Fibroblast of the aortic adventitia (primary cell): ENCODE data around the gene ATP5MG. TPM values are rescaled to one million over a fixed set of nuclear protein-coding genes. Genes with fewer than 3 reads are reported as not detected.
A peak's percentile ranks its signal among the peaks of the same experiment; 100 is the strongest.
"Not testable (repeated sequence)": the region's sequence is repeated elsewhere in the genome, so short reads cannot be mapped to it uniquely, and the experiment has no call there.

ENCODE experiments used
- DNase-seq: peaks from one replicate; pipeline ENCODE4 v3.0.0-alpha.2; 2010; ENCODE audit warnings: low read depth
- H3K4me3 ChIP-seq: 2 replicates; pipeline ENCODE4 v1.5.1; 2011; ENCODE audit warnings: low read depth, mild to moderate bottlenecking, control low read depth, low read length, moderate library complexity
- CTCF ChIP-seq: IDR thresholded peaks from 2 replicates; pipeline ENCODE4 v1.5.1; 2011; ENCODE audit warnings: mild to moderate bottlenecking, low read length, control low read depth, inconsistent platforms; ENCODE audit not compliant: insufficient read depth
- total RNA-seq: library from RNA; depleted of rRNA; stranded (reverse); fragments of >200 nt; gene quantifications from 2 replicates; pipeline ENCODE4 v1.2.3, GENCODE V29; 2012; ENCODE audit warnings: low replicate concordance

Gene ATP5MG
- total RNA-seq, 1 donor, result 55.2 TPM

GRCh38 chr11:118382954-118383353 is 18.5 kb upstream of the ATP5MG start:
- DNase-seq, result no peak
- TF ChIP-seq CTCF, result no peak
- H3K4me3 ChIP-seq, result no peak overlapping the region

- no peak for TF ChIP-seq CTCF
- DNase-seq, result no peak
- no peak overlapping the region for H3K4me3 ChIP-seq
Observed at GRCh38 chr11:118383657-118384056, 17.7 kb upstream of the ATP5MG start.

- no peak for DNase-seq
- no peak for TF ChIP-seq CTCF
- no peak overlapping the region for H3K4me3 ChIP-seq
Observed at GRCh38 chr11:118396097-118396501, 5.3 kb upstream of the ATP5MG start.

- no peak for TF ChIP-seq CTCF
- H3K4me3 ChIP-seq, result no peak overlapping the region
- no peak for DNase-seq
Observed at GRCh38 chr11:118397448-118397847, 4.0 kb upstream of the ATP5MG start.

GRCh38 chr11:118398791-118399559 is 2.4 kb upstream of the ATP5MG start:
- DNase-seq, result no peak
- H3K4me3 ChIP-seq, result no peak overlapping the region
- no peak for TF ChIP-seq CTCF

GRCh38 chr11:118401880-118402590 is 629 bp downstream of the ATP5MG start:
- H3K4me3 ChIP-seq, result peak overlapping the region; percentile 79
- peak; percentile 87 for DNase-seq
- no peak for TF ChIP-seq CTCF

- H3K4me3 ChIP-seq, result peak overlapping the region; percentile 79
- not testable (repeated sequence) for DNase-seq
Observed at GRCh38 chr11:118402594-118402993, 1.2 kb downstream of the ATP5MG start.
